ENCODE measurements around the gene BCO1. TPM values are rescaled to one million over a fixed set of nuclear protein-coding genes. Genes with fewer than 3 reads are reported as not detected.

BCO1 gene
- total RNA-seq, 3 donors from 2014 or later: not detected

GRCh38 chr16:81311762-81312161 lies 73.3 kb downstream of the BCO1 start:
- Mint-ChIP-seq H3K9me3 (no peaks in the 10 kb centered on the region), H3K27me3 (ENCODE audit: low read depth) (no peaks in the 10 kb centered on the region), H3K4me1 (ENCODE audit: low read depth) (peaks cover 59% of the 10 kb centered on the region), H3K4me3 (no peak overlapping the region), H3K36me3 (ENCODE audit: insufficient read depth) (no peaks in the 10 kb centered on the region)
- DNase-seq (no peak), ATAC-seq (no peak)

- ATAC-seq (no peak), DNase-seq (no peak)
- Mint-ChIP-seq H3K9me3 (no peaks in the 10 kb centered on the region), H3K27me3 (ENCODE audit: low read depth) (no peaks in the 10 kb centered on the region), H3K36me3 (ENCODE audit: insufficient read depth) (no peaks in the 10 kb centered on the region), H3K4me3 (peak overlapping the region; percentile 86), H3K4me1 (ENCODE audit: low read depth) (peaks cover 61% of the 10 kb centered on the region)
These were observed 75.5 kb downstream of the BCO1 start for GRCh38 chr16:81313701-81314602.

DNA sequence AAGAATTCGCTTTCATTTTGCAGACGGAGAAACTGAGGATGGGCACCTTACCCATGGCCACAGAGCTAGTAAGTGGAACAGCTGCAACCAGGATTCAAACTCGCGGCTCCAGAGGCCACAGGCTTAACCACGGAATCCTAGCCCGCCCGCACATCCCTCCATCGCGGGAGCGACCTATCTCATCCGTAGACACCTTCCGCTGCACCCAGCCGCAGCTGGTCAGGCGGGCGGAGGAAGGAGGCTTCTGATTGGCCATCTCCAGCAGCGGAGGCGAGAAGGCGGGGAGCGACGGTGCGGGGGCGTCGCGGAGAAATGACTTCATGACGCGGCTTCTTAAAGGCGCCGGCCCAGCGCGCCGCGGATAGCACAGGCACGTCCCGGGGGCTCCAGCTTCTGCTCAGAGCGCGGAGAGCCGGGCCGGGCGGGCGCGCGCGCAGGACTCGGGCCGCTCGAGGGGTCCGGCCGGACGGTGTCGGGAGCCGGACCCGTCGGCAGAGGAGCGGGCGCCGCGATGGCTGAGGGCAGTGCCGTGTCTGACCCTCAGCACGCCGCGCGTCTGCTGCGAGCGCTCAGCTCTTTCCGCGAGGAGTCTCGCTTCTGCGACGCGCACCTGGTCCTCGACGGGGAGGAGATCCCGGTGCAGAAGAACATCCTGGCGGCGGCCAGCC lies 76.2 kb downstream of the BCO1 start, which contains the start of gene GAN:
TSS of gene GAN (plus strand) at position 360 of the 668 bp plus-strand sequence. CDS start at position 512, 152 bp downstream.
- Mint-ChIP-seq H3K27me3 (ENCODE audit: low read depth) (no peaks in the 10 kb centered on the region), H3K4me1 (ENCODE audit: low read depth) (peaks cover 65% of the 10 kb centered on the region), H3K36me3 (ENCODE audit: insufficient read depth) (no peaks in the 10 kb centered on the region), H3K4me3 (peak within 1 kb of the TSS; percentile 86), H3K9me3 (no peaks in the 10 kb centered on the region)
- peak; percentile 92 for DNase-seq
- peak; percentile 87 to 88 for ATAC-seq

DNA sequence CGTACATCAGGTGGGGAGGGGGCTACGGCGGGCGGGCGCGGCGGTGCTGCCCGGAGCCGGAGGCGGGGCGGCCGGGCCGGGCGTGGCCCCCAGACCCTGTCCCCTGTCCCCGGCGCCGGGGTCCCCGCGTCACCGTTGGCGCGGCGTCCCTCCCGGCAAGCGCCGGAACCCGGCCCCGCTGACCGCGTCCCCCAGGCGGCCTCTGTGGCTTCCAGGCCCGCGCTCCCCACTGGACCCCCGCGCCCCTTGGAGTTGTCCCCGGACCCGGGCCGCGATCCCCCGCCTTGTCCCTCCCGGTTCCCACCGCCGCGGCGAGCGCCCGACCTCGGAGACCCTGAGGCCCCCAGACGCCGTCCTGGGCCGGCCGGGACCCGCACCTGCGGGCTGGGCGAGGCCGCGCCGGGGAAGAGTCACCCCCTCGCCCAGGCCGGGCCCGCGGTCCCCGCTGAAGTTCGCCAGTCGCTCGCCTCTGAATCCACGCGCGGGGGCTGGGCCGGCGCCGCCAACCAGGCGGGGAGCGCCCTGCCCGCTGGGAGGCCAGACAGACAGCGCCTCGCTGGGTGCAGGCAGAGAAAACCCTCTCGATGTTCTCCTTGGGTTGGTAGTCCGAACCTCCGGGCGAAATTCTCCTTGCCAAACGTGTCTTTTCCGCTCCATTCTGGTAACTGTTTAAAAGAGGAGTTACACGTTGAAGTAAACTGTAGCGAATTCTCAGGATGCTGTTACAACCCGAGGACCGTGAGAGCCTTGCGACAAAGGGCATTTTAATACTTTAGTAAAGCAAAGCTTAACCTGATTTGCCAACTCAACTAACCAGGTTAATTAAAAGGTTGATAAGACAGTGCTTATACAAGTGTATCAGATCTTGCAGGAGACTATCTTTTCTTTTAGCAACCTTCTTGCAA lies 77.0 kb downstream of the BCO1 start:
- Mint-ChIP-seq H3K9me3 (no peaks in the 10 kb centered on the region), H3K4me3 (peak overlapping the region; percentile 86), H3K27me3 (ENCODE audit: low read depth) (no peaks in the 10 kb centered on the region), H3K4me1 (ENCODE audit: low read depth) (peaks cover 60% of the 10 kb centered on the region), H3K36me3 (ENCODE audit: insufficient read depth) (no peaks in the 10 kb centered on the region)
- DNase-seq (peak; percentile 40), ATAC-seq (peak; percentile 39 to 45)

DNA sequence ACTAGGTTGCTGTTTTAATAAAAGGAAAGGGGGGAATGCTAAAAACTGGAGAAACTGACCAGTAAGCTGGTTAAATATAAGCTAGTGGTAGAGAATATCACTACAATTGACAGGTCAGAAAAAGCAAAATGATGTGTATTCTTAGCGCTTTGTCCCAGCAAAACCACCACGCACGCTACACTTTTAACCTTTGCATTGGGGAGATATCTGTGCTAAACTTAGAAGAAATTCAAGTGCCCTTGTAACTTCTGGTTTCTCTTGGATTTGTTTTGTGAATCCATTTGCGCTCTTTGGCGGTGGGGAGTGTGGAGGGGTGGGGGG lies 77.6 kb downstream of the BCO1 start:
- no peaks in the 10 kb centered on the region for H3K27me3 Mint-ChIP-seq (ENCODE audit: low read depth)
- peak overlapping the region; percentile 85 for H3K4me3 Mint-ChIP-seq
- ATAC-seq (no peak), DNase-seq (no peak)
- H3K9me3 Mint-ChIP-seq: no peaks in the 10 kb centered on the region
- peaks cover 59% of the 10 kb centered on the region for H3K4me1 Mint-ChIP-seq (ENCODE audit: low read depth)
- H3K36me3 Mint-ChIP-seq (ENCODE audit: insufficient read depth): no peaks in the 10 kb centered on the region

DNA sequence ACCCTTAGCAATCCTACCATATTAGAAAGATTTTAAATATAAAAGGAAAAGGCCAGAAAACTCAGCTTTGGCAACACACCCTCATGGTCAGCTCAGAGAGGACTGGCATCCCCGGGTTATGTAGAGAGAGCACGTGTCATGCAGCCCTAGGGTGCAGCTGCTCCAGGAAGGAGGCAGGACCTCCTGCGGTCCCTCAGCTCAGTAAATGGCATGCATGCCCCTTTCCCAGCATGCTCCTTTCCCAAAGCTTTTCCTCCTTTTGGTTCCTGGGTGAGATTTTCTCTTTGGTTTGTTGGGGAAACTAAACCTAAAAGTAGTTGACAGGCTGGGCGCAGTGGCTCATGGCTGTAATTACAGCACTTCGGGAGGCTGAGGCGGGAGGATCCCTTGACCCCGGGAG lies 80.2 kb downstream of the BCO1 start:
- no peaks in the 10 kb centered on the region for H3K27me3 Mint-ChIP-seq (ENCODE audit: low read depth)
- DNase-seq (no peak), ATAC-seq (no peak)
- H3K9me3 Mint-ChIP-seq: no peaks in the 10 kb centered on the region
- H3K4me1 Mint-ChIP-seq (ENCODE audit: low read depth): peaks cover 45% of the 10 kb centered on the region
- no peaks in the 10 kb centered on the region for H3K36me3 Mint-ChIP-seq (ENCODE audit: insufficient read depth)
- no peak overlapping the region for H3K4me3 Mint-ChIP-seq

DNA sequence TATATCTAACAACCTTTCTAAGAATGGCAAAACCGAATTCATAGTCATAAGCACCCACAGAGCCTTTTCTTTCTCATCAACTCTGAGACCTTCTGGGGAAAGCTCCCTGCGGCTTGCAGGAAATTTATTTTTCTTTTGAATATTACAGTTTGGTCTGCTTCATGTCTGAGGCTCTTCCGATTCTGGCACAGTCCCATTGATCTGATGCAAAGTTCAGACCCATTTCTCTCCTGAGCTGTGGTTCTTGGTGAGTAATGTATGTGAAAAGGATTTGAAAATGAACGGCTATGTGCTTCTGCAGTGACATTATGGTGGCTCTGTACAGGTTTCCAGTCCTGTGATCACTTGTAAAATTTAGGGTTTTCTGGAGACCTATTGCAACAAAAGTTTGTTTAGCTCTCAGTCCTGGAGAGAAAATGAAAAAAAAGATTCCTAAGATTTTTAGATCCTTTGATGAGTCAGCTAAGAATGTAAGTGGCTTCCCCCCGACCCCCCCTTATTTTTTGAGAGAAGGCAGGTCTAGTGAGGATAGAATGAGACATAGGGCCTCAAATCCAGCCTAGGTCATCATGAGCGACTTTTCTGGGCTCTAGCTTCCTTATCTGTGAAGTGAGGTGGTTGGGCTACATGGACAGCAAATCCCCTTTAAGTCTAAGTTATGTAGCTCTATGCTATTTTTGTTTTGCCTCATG lies 80.9 kb downstream of the BCO1 start:
- Mint-ChIP-seq H3K27me3 (ENCODE audit: low read depth) (no peaks in the 10 kb centered on the region), H3K4me1 (ENCODE audit: low read depth) (peaks cover 39% of the 10 kb centered on the region), H3K9me3 (no peaks in the 10 kb centered on the region), H3K36me3 (ENCODE audit: insufficient read depth) (peaks cover under 1% of the 10 kb centered on the region), H3K4me3 (no peak overlapping the region)
- ATAC-seq: no peak
- DNase-seq: no peak

- DNase-seq (no peak), ATAC-seq (no peak)
- peaks cover 12% of the 10 kb centered on the region for H3K36me3 Mint-ChIP-seq (ENCODE audit: insufficient read depth)
- no peaks in the 10 kb centered on the region for H3K27me3 Mint-ChIP-seq (ENCODE audit: low read depth)
- H3K9me3 Mint-ChIP-seq: no peaks in the 10 kb centered on the region
- peaks cover 32% of the 10 kb centered on the region for H3K4me1 Mint-ChIP-seq (ENCODE audit: low read depth)
- no peak overlapping the region for H3K4me3 Mint-ChIP-seq
These were observed 82.5 kb downstream of the BCO1 start for GRCh38 chr16:81321039-81321438.

- no peak for ATAC-seq
- peaks cover 12% of the 10 kb centered on the region for H3K36me3 Mint-ChIP-seq (ENCODE audit: insufficient read depth)
- peaks cover 29% of the 10 kb centered on the region for H3K4me1 Mint-ChIP-seq (ENCODE audit: low read depth)
These were observed 83.0 kb downstream of the BCO1 start for GRCh38 chr16:81321536-81321935.

GRCh38 chr16:81324808-81325207 lies 86.3 kb downstream of the BCO1 start:
- peaks cover 12% of the 10 kb centered on the region for H3K4me1 Mint-ChIP-seq (ENCODE audit: low read depth)
- DNase-seq (no peak), ATAC-seq (no peak)
- no peak overlapping the region for H3K4me3 Mint-ChIP-seq
- H3K27me3 Mint-ChIP-seq (ENCODE audit: low read depth): no peaks in the 10 kb centered on the region
- H3K9me3 Mint-ChIP-seq: no peaks in the 10 kb centered on the region
- H3K36me3 Mint-ChIP-seq (ENCODE audit: insufficient read depth): peaks cover 12% of the 10 kb centered on the region

More at GRCh38 chr16:81321536-81321935, 83.0 kb downstream of the BCO1 start:
- no peak for DNase-seq
- no peaks in the 10 kb centered on the region for H3K9me3 Mint-ChIP-seq
- H3K4me3 Mint-ChIP-seq: no peak overlapping the region
- H3K27me3 Mint-ChIP-seq (ENCODE audit: low read depth): no peaks in the 10 kb centered on the region

DNA sequence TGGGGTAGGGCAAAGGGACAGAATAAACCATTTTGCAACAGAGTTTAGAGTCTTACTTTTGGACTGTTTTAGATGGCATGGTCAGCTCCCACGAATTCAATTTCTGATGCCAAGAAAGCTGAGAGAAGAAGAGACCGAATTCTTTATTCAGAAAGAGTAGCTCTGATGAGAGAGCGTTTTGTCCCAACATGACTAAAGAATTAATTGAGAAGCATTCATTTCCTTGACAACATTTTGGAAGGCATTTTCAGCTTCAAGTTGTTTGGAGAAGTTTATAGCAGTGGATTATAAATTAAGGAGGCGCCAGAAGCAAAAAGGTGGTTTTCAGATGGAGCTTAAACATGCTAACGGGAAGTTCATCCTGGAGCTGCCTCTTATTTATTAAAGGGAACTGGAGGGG lies 88.5 kb downstream of the BCO1 start:
- Mint-ChIP-seq H3K36me3 (ENCODE audit: insufficient read depth) (peaks cover 12% of the 10 kb centered on the region), H3K4me3 (no peak overlapping the region), H3K4me1 (ENCODE audit: low read depth) (no peaks in the 10 kb centered on the region), H3K9me3 (no peaks in the 10 kb centered on the region), H3K27me3 (ENCODE audit: low read depth) (no peaks in the 10 kb centered on the region)
- ATAC-seq (no peak), DNase-seq (no peak)

- no peaks in the 10 kb centered on the region for H3K27me3 Mint-ChIP-seq (ENCODE audit: low read depth)
- DNase-seq: no peak
- H3K36me3 Mint-ChIP-seq (ENCODE audit: insufficient read depth): peaks cover 15% of the 10 kb centered on the region
- no peaks in the 10 kb centered on the region for H3K9me3 Mint-ChIP-seq
- H3K4me3 Mint-ChIP-seq: no peak overlapping the region
- no peak for ATAC-seq
- H3K4me1 Mint-ChIP-seq (ENCODE audit: low read depth): peaks cover 3% of the 10 kb centered on the region
These were observed 89.1 kb downstream of the BCO1 start for GRCh38 chr16:81327447-81328196.

DNA sequence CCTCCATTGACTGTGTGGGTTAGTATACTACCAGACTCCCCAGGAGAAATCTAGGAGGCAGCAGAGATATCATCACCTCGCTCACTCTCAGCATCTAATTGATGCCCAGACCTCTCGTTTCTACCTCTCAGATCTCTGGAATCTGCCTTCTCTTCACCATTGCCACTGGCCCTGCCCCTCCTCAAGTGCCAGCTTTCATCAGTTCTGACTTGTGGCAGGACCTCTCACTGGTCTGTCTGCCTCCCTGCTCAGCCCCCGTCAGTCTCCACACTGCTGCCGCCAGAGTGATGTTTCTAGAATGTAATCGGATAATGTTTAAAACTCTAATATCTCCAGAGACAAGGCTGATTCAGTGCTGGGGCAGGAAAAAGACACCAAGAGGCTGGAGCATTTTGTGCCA lies 91.5 kb downstream of the BCO1 start:
- Mint-ChIP-seq H3K27me3 (ENCODE audit: low read depth) (no peaks in the 10 kb centered on the region), H3K4me3 (no peak overlapping the region), H3K4me1 (ENCODE audit: low read depth) (peaks cover 5% of the 10 kb centered on the region), H3K36me3 (ENCODE audit: insufficient read depth) (peaks cover 12% of the 10 kb centered on the region), H3K9me3 (no peaks in the 10 kb centered on the region)
- ATAC-seq (no peak), DNase-seq (no peak)
